Gastroesophageal sphincter (tissue), 4 donors: ENCODE data around the gene CRISP3. TPM values are rescaled to one million over a fixed set of nuclear protein-coding genes. Genes with fewer than 3 reads are reported as not detected.

Source experiments
- ATAC-seq: fragments of 150-250 bp; one replicate; pipeline ENCODE4 v1.9.1; 2016; ENCODE audit warnings: mild to moderate bottlenecking, moderate library complexity
- H3K27ac ChIP-seq, 4 donors: fragments of 200-600 bp; sonication (generic) in 3 of 4; 1 replicate in 3 of 4; 2 replicates in 1 of 4; pipeline ENCODE4 v1.5.1; 2016 to 2019
- H3K27me3 ChIP-seq: fragments of 200-600 bp; sonication (generic); one replicate; pipeline ENCODE4 v1.5.1; 2019
- H3K36me3 ChIP-seq, 2 donors: fragments of 200-600 bp; sonication (generic); one replicate each; pipeline ENCODE4 v1.5.1; 2019; ENCODE audit warnings: control low read depth in 1 of 2
- H3K4me1 ChIP-seq, 3 donors: fragments of 200-600 bp; sonication (generic); 1 replicate in 2 of 3; 2 replicates in 1 of 3; pipeline ENCODE4 v1.5.1; 2016 to 2019; ENCODE audit warnings: control low read depth in 2 of 3
- H3K4me3 ChIP-seq, 2 donors: fragments of 200-600 bp; sonication (generic); one replicate each; pipeline ENCODE4 v1.5.1; 2019; ENCODE audit warnings: mild to moderate bottlenecking in 1 of 2, moderate library complexity in 1 of 2
- H3K9me3 ChIP-seq, 3 donors: fragments of 200-600 bp; sonication (generic); one replicate each; pipeline ENCODE4 v1.5.1; 2017 to 2019; ENCODE audit warnings: control low read depth in 2 of 3
- CTCF ChIP-seq, 4 experiments: fragments of 200-600 bp in 2 of 4; fragments of 450-650 bp in 2 of 4; sonication (generic) in 1 of 4; IDR thresholded peaks; one replicate each; pipeline ENCODE4 v1.5.1; 2017 to 2019; ENCODE audit warnings: antibody characterized with exemption in 4 of 4, mild to moderate bottlenecking in 2 of 4, moderate library complexity in 2 of 4
- EP300 ChIP-seq: sonication (generic); formaldehyde crosslinking; IDR thresholded peaks from one replicate; pipeline ENCODE4 v1.6.1; 2017; ENCODE audit warnings: antibody characterized with exemption, mild to moderate bottlenecking
- POLR2A ChIP-seq, 2 donors: fragments of 450-650 bp; IDR thresholded peaks; one replicate each; pipeline ENCODE4 v1.6.1; 2017; ENCODE audit warnings: antibody characterized with exemption in 2 of 2, mild to moderate bottlenecking in 2 of 2, moderate library complexity in 1 of 2
- POLR2AphosphoS5 ChIP-seq: sonication (generic); formaldehyde crosslinking; IDR thresholded peaks from one replicate; pipeline ENCODE4 v1.6.1; 2017; ENCODE audit warnings: antibody characterized with exemption
- WGBS, 2 donors: methylation state at CpG; one replicate each; pipeline ENCODE4 v1.1.5; 2018; ENCODE audit warnings: low coverage in 1 of 2; 5-methylcytosine and 5-hydroxymethylcytosine counted together
- total RNA-seq, 4 donors: library from RNA; depleted of rRNA; stranded (reverse); fragments of >200 nt; gene quantifications; one replicate each; pipeline ENCODE4 v1.1.0, GENCODE V29; 2016

CRISP3 gene
- total RNA-seq, 4 donors from 2014 or later = 0.12 to 35.3 TPM; not detected in 2

GRCh38 chr6:49782293-49782692, 38.1 kb upstream of the CRISP3 start:
- WGBS, 2 donors = 67 to 78% methylated on average over 1 of the region's 1 CpG
- H3K27me3 ChIP-seq = no peaks in the 10 kb centered on the region
- H3K36me3 ChIP-seq = no peaks in the 10 kb centered on the region
- no peak overlapping the region for H3K27ac ChIP-seq
- H3K4me3 ChIP-seq = no peak overlapping the region
- H3K4me1 ChIP-seq = no peaks in the 10 kb centered on the region
- TF ChIP-seq POLR2A (IDR thresholded peaks at IDR 0.05) = no peak
- no peak for TF ChIP-seq EP300
- no peak for ATAC-seq
- H3K9me3 ChIP-seq = no peaks in the 10 kb centered on the region

- 17% methylated on average over 1 of the region's 1 CpG; no CpG with 5 or more reads in 1 of the 2 donors for WGBS, 2 donors
- Histone ChIP-seq H3K27ac (no peak overlapping the region), H3K4me3 (no peak overlapping the region), H3K27me3 (no peaks in the 10 kb centered on the region), H3K9me3 (no peaks in the 10 kb centered on the region), H3K4me1 (no peaks in the 10 kb centered on the region), H3K36me3 (no peaks in the 10 kb centered on the region)
- TF ChIP-seq CTCF (IDR thresholded peaks at IDR 0.05) = no peak
- no peak for TF ChIP-seq POLR2AphosphoS5
- TF ChIP-seq EP300 = no peak
- TF ChIP-seq POLR2A (IDR thresholded peaks at IDR 0.05) = no peak
- no peak for ATAC-seq
Measured at GRCh38 chr6:49776444-49776843, 32.3 kb upstream of the CRISP3 start.

- H3K4me1 ChIP-seq = no peaks in the 10 kb centered on the region
- no peak for TF ChIP-seq CTCF (IDR thresholded peaks at IDR 0.05)
- TF ChIP-seq EP300 = no peak
- no peak for TF ChIP-seq POLR2AphosphoS5
- no peak for TF ChIP-seq POLR2A (IDR thresholded peaks at IDR 0.05)
- H3K9me3 ChIP-seq = no peaks in the 10 kb centered on the region
- H3K27ac ChIP-seq = no peak overlapping the region
- H3K4me3 ChIP-seq = no peak overlapping the region
- ATAC-seq = no peak
- no peaks in the 10 kb centered on the region for H3K36me3 ChIP-seq
- no peaks in the 10 kb centered on the region for H3K27me3 ChIP-seq
Measured at GRCh38 chr6:49775043-49775442, 30.9 kb upstream of the CRISP3 start.

GRCh38 chr6:49772285-49772684, 28.1 kb upstream of the CRISP3 start:
- Histone ChIP-seq H3K9me3 (no peaks in the 10 kb centered on the region), H3K4me3 (no peak overlapping the region), H3K27me3 (no peaks in the 10 kb centered on the region), H3K4me1 (no peaks in the 10 kb centered on the region), H3K27ac (no peak overlapping the region), H3K36me3 (no peaks in the 10 kb centered on the region)
- TF ChIP-seq EP300 (no peak), POLR2A (IDR thresholded peaks at IDR 0.05) (no peak), POLR2AphosphoS5 (no peak), CTCF (IDR thresholded peaks at IDR 0.05) (no peak)
- WGBS, 2 donors = 74 to 81% methylated on average over 3 of the region's 5 CpGs
- no peak for ATAC-seq

GRCh38 chr6:49766762-49767161, 22.6 kb upstream of the CRISP3 start:
- H3K4me3 ChIP-seq = no peak overlapping the region
- H3K27ac ChIP-seq = no peak overlapping the region
- no peaks in the 10 kb centered on the region for H3K36me3 ChIP-seq
- no peaks in the 10 kb centered on the region for H3K4me1 ChIP-seq
- TF ChIP-seq POLR2A (IDR thresholded peaks at IDR 0.05) = no peak
- no peak for TF ChIP-seq EP300
- no peak for TF ChIP-seq POLR2AphosphoS5
- no peak for TF ChIP-seq CTCF (IDR thresholded peaks at IDR 0.05)
- no peak for ATAC-seq
- H3K9me3 ChIP-seq = no peaks in the 10 kb centered on the region
- 70 to 74% methylated on average over 2 of the region's 2 CpGs for WGBS, 2 donors
- H3K27me3 ChIP-seq = no peaks in the 10 kb centered on the region
